IPS-NIHi7 (cell line): ENCODE data around the gene ICAM1.

Source experiments
- DNase-seq: peaks from one replicate; pipeline ENCODE4 v3.0.0; 2012; ENCODE audit warnings: mixed read lengths; ENCODE audit errors: extremely low spot score

ICAM1 gene

GRCh38 chr19:10292789-10293636 lies 22.1 kb downstream of the ICAM1 start:
- no peak for DNase-seq

GRCh38 chr19:10293637-10294367 lies 22.9 kb downstream of the ICAM1 start:
- DNase-seq = no peak

GRCh38 chr19:10294368-10294697 lies 23.4 kb downstream of the ICAM1 start:
- peak; percentile 61 for DNase-seq

DNA sequence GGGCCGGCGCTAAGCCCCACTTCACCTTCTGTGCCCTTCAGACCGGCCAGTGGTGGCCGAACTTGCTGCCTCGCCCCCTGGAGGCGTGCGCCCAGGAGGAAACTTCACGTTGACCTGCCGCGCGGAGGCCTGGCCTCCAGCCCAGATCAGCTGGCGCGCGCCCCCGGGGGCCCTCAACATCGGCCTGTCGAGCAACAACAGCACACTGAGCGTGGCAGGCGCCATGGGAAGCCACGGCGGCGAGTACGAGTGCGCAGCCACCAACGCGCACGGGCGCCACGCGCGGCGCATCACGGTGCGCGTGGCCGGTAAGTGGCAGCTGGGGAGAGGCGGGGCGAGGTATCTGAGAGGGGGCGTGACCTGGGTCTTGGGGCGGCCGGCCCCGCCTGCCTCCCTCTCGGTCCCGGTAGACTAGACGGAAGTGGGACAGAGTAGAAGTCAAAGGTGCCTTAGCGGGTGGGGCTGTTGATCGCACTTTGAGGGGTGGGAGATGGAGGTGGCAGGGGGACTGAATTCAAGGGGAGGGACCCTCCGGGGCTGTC lies 24.5 kb downstream of the ICAM1 start:
- no peak for DNase-seq

GRCh38 chr19:10295847-10296591 lies 25.1 kb downstream of the ICAM1 start:
- peak; percentile 61 for DNase-seq

DNA sequence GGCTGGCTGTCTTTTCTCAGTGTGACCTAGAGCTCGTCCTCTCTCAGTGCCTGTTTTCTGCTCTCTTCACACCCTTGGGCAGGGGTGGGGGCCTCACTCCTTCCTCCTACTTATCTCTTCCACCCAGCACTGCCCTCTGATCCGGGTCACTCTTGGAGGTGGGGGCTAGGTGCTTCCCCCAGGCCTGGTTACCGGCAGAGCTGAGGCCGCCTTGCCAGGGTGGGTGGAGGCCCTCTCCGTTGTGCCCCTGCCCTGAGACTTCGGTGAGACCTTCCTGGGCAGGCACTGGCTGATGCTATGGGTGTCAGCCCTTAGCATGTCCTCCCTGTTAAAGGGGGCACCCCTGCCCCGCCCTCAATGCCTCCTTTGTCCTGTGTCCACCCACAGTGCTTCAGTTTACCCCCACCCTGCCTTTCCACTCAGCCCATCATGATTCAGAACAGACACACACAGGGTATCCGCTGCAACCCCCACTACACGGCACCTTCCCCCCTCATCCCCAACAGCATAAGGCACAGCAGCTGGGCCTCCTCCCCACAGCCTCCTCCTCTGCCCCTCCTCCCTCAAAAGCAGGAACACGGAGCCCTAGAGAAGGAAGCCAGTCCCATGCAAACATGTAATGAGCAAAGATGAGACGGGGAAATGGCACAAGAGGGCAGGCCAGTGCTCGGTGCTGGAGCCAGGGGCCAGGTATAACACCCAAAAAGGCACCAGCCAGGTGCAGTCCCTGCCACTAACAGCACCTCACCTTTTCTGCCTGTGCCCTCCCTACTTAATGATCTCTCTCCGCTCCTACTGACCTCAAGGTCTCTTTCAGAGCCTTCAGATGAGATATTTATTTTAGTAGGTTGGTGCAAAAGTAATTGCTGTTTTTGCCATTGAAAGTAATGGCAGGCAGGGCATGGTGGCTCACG lies 28.9 kb downstream of the ICAM1 start:
- DNase-seq = no peak

DNA sequence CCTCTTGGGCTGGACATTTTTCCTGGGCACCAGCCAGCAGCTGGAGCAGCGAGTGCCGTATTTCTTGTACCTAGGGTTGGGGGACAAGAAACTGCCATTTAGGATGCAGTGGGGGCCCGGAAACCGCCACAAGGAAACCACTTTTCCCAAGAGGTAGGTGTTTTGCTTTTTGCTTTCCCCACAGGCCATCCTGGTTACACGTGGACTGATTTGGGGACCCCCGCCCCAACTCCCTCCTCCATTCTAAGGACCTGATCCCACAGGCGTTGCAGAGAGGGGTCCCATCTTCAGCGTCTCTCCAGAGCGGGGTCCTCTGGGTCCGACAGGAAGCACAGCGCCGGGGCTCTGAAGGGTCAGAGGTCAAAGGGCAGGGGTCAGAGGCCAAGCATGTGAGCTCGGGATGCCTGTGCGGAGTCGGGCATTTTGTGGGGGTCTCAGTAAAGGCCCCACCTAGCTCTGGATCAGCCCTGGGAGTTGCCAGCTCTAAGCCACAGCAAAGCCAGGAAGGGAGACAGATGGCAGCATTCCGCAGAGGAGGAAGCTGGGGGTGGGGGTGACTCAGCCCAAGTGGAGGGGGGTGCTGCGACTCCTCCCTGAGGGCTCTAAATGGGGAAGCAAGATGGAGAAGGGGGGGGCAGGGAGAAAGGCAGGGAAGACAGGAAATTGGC lies 34.4 kb downstream of the ICAM1 start:
- DNase-seq = no peak

GRCh38 chr19:10306327-10306726 lies 35.4 kb downstream of the ICAM1 start:
- DNase-seq = no peak

DNA sequence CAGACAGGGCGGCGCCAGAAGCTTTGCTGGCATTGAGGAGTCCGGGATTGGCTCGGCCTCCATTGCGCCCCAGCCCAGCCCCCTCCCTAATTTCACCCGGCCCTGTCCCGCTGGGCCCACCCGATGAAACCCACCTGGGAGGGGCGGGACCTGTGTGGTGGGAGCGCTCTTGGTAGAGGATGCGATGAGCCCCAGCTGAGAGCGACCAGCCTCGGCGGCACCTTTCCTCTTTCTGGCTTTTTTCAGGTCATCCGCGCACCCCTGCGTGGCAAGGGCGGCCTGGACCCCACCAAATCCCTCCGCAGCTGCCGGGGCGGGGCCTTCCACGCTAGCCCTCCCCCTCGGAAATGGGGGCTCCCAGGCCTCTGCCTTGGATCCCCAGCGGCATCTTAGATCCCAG lies 38.5 kb downstream of the ICAM1 start, which contains the start of gene ZGLP1:
TSS of gene ZGLP1 (minus strand) at position 393 of the 400 bp plus-strand sequence.
- no peak for DNase-seq

DNA sequence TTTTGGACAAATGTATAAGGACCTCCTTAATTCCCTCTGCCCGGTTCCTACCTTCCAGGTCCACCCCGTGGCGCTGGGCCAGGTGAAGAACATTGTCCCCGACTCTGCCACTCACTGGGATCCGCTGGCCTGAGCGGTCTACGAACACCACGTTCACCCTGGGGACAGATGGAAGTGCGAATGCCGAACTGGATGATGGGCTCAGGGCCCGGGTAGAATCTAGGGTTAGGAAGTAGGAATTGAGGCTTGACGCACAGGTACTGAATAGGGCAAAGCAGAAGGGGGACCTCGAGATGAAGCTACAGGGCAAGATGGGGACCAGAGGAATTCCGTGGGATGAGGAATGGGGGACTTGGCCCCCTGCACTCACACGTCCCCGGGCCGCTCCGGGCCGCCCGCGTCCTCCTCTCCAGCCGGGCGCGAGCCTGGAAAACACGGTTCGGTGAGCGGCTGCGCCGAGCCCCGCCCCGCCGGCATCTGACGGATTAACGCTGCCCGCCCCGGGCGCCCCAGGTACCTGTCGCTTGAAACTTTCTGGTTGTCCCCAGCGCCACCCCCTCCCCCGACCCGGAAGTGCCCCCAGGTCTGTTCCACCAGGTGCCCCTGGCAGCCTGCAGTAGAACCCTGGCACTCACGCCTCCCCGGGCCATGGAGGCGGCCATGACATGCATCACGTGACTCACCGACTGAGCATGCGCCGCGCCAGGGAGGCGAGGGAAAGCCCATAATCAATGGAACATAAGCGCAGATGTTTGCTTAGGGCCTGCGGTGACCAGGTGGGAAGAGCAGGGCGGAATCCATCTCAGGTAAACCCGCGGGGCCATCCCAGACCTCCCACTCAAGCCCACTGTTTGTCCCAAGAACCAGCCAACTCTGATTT lies 44.7 kb downstream of the ICAM1 start, which contains the start of gene FDX2:
TSS of gene FDX2 (minus strand) at position 681 of the 880 bp plus-strand sequence. CDS start at position 662, 19 bp downstream.
- DNase-seq = peak; percentile 95

DNA sequence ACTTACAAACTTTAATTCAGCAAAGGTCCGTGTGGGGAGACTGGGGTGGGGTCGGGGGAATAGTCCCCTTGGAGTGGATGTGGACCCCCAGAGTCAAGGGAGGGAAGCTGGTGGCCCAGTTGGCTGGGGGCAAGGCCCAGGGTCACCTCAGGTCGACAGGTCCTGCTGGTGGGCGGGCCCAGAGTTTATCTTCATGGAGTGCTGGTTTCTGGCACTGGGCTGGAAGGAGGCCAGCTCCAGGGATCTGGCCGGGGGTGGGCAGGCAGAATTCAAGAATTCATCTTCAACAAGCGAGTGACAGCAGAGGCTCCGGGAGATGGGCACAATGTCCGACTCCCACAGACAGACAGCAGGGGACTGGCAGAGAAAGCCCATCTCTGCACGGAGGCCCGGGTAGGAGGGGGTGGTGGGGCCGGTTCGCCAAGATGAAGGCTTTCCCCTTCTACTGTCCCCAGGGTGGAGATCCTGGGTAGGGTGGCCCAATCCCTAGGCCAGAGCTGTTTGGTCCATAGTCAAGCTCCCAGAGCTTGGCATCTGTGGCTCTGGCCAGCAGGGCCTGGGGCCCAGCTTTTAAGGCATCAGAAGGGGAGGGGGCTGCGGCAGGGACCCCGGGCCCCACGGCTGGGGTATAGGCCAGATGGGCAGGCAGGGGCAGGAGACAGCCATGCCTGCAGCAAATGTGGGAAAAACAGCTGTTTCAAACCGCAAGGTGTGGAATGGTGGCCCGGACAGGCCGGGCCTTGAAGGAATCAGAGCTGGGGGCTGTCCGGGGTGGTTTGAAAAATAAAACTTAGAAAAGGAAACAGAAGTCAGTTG lies 45.5 kb downstream of the ICAM1 start:
- no peak for DNase-seq

DNA sequence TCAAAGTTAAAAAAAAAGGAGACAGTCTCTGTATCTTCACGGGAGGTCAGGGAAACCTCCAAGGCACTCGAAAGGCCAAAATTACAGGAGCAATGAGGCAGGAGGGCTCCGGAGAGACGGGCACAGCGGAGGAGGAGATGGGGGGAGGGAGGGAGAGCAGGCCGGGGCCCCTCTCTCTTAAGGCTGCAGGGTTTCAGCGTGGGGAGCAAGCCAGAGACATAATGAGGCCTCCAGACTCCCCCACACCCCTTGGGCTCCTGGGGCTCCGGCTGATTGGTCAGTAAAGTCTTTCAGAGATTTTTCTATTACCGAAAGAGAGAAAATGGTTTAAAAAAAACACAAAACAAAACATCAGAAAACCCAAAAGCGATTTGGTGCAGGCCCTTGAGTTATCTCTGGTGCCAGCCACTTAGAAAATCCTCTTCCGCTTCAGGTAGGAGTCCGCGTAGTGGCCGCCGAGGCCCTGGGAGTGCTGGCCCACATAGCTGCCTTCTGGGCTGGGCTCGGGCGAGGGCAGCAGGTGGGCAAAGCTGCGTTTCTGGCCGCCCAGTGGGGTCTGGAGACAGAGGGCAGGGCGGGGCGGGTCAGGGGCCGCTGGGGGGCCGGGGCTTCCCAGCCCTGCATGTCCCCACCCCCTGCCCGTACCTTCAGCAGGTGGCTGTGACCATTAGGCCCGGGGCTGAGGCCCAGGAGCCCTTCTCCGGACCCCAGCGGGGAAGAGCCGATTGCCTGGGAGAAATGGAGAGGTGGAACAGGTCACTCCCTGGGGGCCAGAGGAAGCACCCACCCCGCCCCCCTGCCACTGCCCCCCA lies 46.3 kb downstream of the ICAM1 start:
- DNase-seq = no peak

DNA sequence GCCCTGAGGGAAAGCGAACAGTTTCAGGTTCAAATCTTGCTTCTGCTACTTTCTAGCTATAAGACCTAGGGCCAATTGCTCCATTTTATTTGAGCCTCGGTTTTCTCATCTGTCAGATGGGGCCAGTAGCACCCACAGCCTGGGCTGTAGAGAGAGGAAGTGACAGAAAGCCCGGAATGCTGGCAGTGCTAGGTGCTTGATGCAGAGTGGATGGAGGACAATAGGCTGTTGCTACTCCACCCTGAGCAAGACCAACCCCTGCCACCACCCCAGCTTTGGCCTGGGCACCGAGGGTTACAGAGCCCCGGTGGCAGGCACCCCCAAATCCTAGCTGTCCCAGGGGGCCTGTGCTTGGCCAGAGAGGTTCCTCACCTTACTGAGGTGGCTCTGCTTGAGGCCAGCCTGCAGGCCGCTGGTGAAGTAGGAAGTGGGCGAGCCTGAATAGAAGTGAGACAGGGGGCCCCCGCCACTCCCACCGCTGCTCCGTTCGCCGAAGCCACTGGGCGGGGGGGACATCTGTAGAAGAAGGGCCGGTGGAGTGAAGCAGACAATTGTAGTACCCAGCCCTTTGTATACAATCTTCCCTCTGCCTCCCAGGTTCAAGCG lies 47.0 kb downstream of the ICAM1 start:
- no peak for DNase-seq

- DNase-seq = no peak
Measured at GRCh38 chr19:10318807-10319682, 48.1 kb downstream of the ICAM1 start.

- DNase-seq = no peak
Measured at GRCh38 chr19:10320602-10321416, 49.9 kb downstream of the ICAM1 start.
